Measurements from ENCODE around the gene TMEM40. TPM values are rescaled to one million over a fixed set of nuclear protein-coding genes. Genes with fewer than 3 reads are reported as not detected.

The TMEM40 gene
- total RNA-seq, 1 donor = 0.27 TPM

DNA sequence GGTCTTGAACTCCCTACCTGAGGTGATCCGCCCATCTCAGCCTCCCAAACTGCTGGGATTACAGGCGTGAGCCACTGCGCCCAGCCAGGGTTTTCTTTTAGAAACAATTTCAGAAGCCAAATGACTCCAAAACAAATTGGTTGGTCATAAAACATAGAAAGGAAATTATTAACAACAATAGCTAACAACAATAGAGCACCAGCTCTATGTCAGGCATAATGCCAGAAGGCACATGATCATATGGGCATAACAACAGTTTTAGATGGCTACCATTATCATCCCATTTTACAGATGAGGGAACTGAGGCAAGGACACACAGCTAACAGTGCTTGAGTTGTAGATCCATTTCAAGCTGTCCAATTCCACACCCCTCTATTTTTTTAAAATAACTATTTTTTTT is 73.0 kb downstream of the TMEM40 start:
- DNase-seq (ENCODE audit: low read depth in 2 of 3, low spot score in 2 of 3) = no peak

Other genes with a start within 250 kb of the TMEM40 start
- gene MKRN2OS, start 213.8 kb downstream of the TMEM40 start, total RNA-seq = not detected
- gene MKRN2, start 202.2 kb downstream of the TMEM40 start, total RNA-seq = 38.8 TPM
- 97.8 TPM for gene RAF1, start 95.1 kb downstream of the TMEM40 start, total RNA-seq
- 3.0 TPM for gene CAND2, start 37.4 kb upstream of the TMEM40 start, total RNA-seq
- gene RPL32, start 82.3 kb upstream of the TMEM40 start, total RNA-seq = 1,419 TPM

Measured in hematopoietic multipotent progenitor cell (in vitro differentiated cells).